ENCODE measurements around the gene TRIM50. TPM values are rescaled to one million over a fixed set of nuclear protein-coding genes. Genes with fewer than 3 reads are reported as not detected.

TRIM50 gene
- total and polyA plus RNA-seq, 2 of the 13 experiments (the other 11 are each of a cell fraction or from before 2014, with no cell fraction given), result 4.2 to 24.5 TPM

GRCh38 chr7:73366990-73367389 lies 39.1 kb upstream of the TRIM50 start (continued):
- TF ChIP-seq ZNF264 (CRISPR knock-in tag; IDR thresholded peaks at IDR 0.05) (no peak), ZNF780A (CRISPR knock-in tag; IDR thresholded peaks at IDR 0.05) (no peak), CC2D1A (CRISPR knock-in tag; IDR thresholded peaks at IDR 0.05) (no peak), ZNF484 (CRISPR knock-in tag; IDR thresholded peaks at IDR 0.05; ENCODE audit: borderline replicate concordance, low read depth) (no peak), ZBTB42 (CRISPR knock-in tag; IDR thresholded peaks at IDR 0.05) (no peak), ZNF629 (CRISPR knock-in tag; conservative IDR thresholded peaks at IDR 0.05) (no peak)

DNA sequence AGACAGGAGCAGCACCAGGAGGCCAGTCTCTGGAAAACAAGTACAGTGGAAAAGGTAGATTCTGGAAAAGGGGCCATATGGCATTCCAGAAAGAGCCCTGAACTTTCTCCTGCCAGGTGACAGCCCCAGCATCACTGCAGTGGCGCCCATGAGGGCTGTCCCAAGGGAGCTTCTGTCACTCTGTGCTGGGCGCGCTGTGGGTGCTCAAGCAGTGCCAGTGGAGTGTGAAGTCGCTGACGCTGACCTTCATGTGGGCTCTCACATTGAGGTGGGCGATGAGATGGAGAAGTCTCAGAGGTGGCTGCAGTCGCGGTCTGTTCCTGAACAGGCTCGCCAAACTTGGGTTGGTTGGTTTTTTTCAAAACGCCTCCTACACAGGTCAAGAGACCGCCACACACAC lies 38.2 kb upstream of the TRIM50 start:
- peaks cover 58% of the 10 kb centered on the region for H3K4me1 ChIP-seq (ENCODE audit: insufficient read depth, low read length)
- H3K4me2 ChIP-seq (ENCODE audit: low read depth, low read length), result no peak overlapping the region
- ChIA-PET CTCF (ENCODE audit: low intra/inter-chr PET ratio, low total read pairs) (no interaction called here), POLR2A (interaction anchor here (0.6 kb wide), 1 partner anchor 8 kb away, joined by 3 read pairs; no protein-coding TSS in a partner anchor)
- ATAC-seq (no peak), DNase-seq (ENCODE audit: low spot score) (no peak), FAIRE-seq (no peak)
- BruUV-seq (replicated peaks), result no TSS peak
- no peak overlapping the region for H2AFZ ChIP-seq (ENCODE audit: low read length)
- H3K9ac ChIP-seq (ENCODE audit: insufficient read depth, low read depth, low read length), result no peak overlapping the region
- H3K27me3 ChIP-seq (ENCODE audit: control insufficient read depth in 1 of 2, insufficient read depth in 2 of 2, low read length in 2 of 2), result peaks cover 10 to 34% of the 10 kb centered on the region in 2 experiments
- H3K27ac ChIP-seq (ENCODE audit: extremely low read length, insufficient read depth, low read length), result no peak overlapping the region
- no peaks in the 10 kb centered on the region for H3K36me3 ChIP-seq (replicated peaks in 1 of 2; ENCODE audit: control insufficient read depth in 1 of 2, insufficient read depth in 2 of 2, low read length in 2 of 2)
- intact Hi-C loops (cut with micrococcal nuclease; ENCODE audit: unreplicated experiment), result no loop called here
- 58% methylated on average over 8 of the region's 11 CpGs for WGBS (ENCODE audit: low lambda C conversion rate)
- in situ Hi-C loops (cut with HindIII; ENCODE audit: extremely low pct_ligation_motif_present, low pct_unique_long_range_greater_than_20kb), result no loop called here
- no peaks in the 10 kb centered on the region for H3K9me3 ChIP-seq (ENCODE audit: low read length)
- no peak overlapping the region for H3K4me3 ChIP-seq (replicated peaks in 1 of 3; ENCODE audit: insufficient read depth in 1 of 3, low read depth in 2 of 3, low read length in 3 of 3)
- no peak for TF ChIP-seq PAXIP1 (CRISPR knock-in tag; conservative IDR thresholded peaks at IDR 0.05)
- TF ChIP-seq ZBTB10 (CRISPR knock-in tag; IDR thresholded peaks at IDR 0.05; ENCODE audit: borderline replicate concordance), result no peak
- H3K79me2 ChIP-seq (ENCODE audit: insufficient read depth, low read length), result no peaks in the 10 kb centered on the region
- H4K20me1 ChIP-seq (ENCODE audit: insufficient read depth, low read length), result no peaks in the 10 kb centered on the region
